ENCODE data around the gene COQ8A. TPM values are rescaled to one million over a fixed set of nuclear protein-coding genes. Genes with fewer than 3 reads are reported as not detected.

The COQ8A gene
- total and polyA plus RNA-seq, 12 donors = 30.1 to 990 (median 405) TPM

DNA sequence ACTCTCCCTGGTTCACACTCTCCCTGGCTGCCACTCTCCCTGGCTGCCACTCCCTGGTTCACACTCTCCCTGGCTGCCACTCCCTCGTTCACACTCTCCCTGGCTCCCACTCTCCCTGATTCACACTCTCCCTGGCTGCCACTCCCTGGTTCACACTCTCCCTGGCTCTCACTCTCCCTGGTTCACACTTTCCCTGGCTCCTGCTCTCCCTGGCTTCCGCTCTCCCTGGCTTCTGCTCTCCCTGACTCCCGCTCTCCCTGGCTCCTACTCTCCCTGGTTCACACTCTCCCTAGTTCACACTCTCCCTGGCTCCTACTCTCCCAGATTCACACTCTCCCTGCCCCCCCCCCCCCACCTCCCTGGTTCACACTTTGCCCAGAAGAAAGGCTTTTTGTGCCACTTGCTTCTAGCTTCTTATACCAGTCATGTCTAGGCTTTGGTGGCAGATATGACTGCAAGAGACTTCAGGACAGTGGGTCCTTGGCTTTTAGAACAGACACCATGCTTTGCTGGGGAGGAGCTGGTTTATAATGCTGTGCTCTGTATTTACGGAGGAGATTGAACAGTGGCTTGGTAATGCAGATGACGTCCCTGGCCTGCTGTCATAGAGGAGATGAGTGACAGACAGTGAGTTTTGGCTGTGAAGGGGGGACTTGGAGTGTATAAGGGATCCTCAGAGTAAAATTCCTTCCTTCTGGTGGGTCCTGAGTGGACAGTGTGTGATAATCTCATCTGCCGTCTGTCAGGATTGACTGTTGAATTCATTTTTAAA, 17.0 kb downstream of the COQ8A start:
- DNase-seq = peak in 2 of 7 donors; percentile 14 to 30
- intact Hi-C loops (cut with DNase I) = no loop called here
- H3K36me3 ChIP-seq (replicated peaks in 1 of 2) = peaks cover 0 to 4% of the 10 kb centered on the region in 2 donors
- H3K27me3 ChIP-seq = no peaks in the 10 kb centered on the region
- H3K4me3 ChIP-seq = no peak overlapping the region
- TF ChIP-seq, protein P1, sequence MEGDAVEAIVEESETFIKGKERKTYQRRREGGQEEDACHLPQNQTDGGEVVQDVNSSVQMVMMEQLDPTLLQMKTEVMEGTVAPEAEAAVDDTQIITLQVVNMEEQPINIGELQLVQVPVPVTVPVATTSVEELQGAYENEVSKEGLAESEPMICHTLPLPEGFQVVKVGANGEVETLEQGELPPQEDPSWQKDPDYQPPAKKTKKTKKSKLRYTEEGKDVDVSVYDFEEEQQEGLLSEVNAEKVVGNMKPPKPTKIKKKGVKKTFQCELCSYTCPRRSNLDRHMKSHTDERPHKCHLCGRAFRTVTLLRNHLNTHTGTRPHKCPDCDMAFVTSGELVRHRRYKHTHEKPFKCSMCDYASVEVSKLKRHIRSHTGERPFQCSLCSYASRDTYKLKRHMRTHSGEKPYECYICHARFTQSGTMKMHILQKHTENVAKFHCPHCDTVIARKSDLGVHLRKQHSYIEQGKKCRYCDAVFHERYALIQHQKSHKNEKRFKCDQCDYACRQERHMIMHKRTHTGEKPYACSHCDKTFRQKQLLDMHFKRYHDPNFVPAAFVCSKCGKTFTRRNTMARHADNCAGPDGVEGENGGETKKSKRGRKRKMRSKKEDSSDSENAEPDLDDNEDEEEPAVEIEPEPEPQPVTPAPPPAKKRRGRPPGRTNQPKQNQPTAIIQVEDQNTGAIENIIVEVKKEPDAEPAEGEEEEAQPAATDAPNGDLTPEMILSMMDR (IDR thresholded peaks at IDR 0.05) = no peak
- no peak for TF ChIP-seq POLR2A (IDR thresholded peaks at IDR 0.05)
- H3K4me1 ChIP-seq (replicated peaks in 1 of 2) = peaks cover 12 to 32% of the 10 kb centered on the region in 2 donors
- no peaks in the 10 kb centered on the region for H3K9me3 ChIP-seq (replicated peaks in 1 of 3)
- H3K27ac ChIP-seq = peak overlapping the region in 3 of 5 donors; percentile 47 to 55 (median 54)
- 71 to 88% (median 78%) methylated on average over 6 of the region's 6 CpGs for WGBS, 4 donors

DNA sequence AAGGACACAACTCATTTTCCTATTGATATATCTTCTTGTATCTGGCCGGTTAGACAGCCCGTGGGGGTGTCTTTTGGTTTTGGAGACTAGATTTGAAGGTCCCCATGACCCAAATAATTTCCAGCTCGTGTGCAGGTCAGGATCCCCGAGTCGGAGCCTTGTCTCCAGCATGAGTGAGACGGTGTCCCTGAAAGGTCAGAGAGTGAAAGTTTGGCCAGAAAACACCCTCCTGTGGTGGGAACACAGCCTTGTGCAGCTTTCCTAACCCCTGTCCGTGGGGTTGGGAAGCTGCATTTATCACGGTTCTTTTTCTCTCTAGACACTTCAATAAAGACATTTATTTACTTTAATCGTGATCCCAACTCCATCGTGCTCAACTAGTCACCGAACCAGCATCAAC, 17.6 kb downstream of the COQ8A start:
- 44 to 66% (median 49%) methylated on average over 11 of the region's 11 CpGs for WGBS, 4 donors
- intact Hi-C loops (cut with DNase I) = no loop called here
- H3K4me1 ChIP-seq (replicated peaks in 1 of 2) = peaks cover 16 to 32% of the 10 kb centered on the region in 2 donors
- H3K27me3 ChIP-seq = no peaks in the 10 kb centered on the region
- TF ChIP-seq POLR2A (IDR thresholded peaks at IDR 0.05) = no peak
- TF ChIP-seq, protein P1 (IDR thresholded peaks at IDR 0.05) = no peak
- H3K27ac ChIP-seq = peak overlapping the region in 3 of 5 donors; percentile 47 to 55 (median 54)
- peak in 2 of 7 donors; percentile 14 to 50 for DNase-seq
- peaks cover 0 to 10% of the 10 kb centered on the region in 2 donors for H3K36me3 ChIP-seq (replicated peaks in 1 of 2)
- H3K4me3 ChIP-seq = no peak overlapping the region
- H3K9me3 ChIP-seq (replicated peaks in 1 of 3) = no peaks in the 10 kb centered on the region

- DNase-seq = peak in 2 of 7 donors; percentile 8 to 51
- peak overlapping the region in 1 of 5 donors; percentile 54 for H3K27ac ChIP-seq
- no peak overlapping the region for H3K4me3 ChIP-seq
- TF ChIP-seq, protein P1 (IDR thresholded peaks at IDR 0.05) = no peak
- no peak for TF ChIP-seq POLR2A (IDR thresholded peaks at IDR 0.05)
- peaks cover 0 to 14% of the 10 kb centered on the region in 2 donors for H3K36me3 ChIP-seq (replicated peaks in 1 of 2)
- H3K27me3 ChIP-seq = no peaks in the 10 kb centered on the region
- intact Hi-C loops (cut with DNase I) = no loop called here
- 91 to 94% (median 91%) methylated on average over 13 of the region's 13 CpGs for WGBS, 4 donors
- H3K4me1 ChIP-seq (replicated peaks in 1 of 2) = peaks cover 16 to 31% of the 10 kb centered on the region in 2 donors
- H3K9me3 ChIP-seq (replicated peaks in 1 of 3) = no peaks in the 10 kb centered on the region
Measured at GRCh38 chr1:226958300-226958699, 18.2 kb downstream of the COQ8A start.

- Histone ChIP-seq H3K9me3 (replicated peaks in 1 of 3) (no peaks in the 10 kb centered on the region), H3K36me3 (replicated peaks in 1 of 2) (peaks cover 0 to 29% of the 10 kb centered on the region in 2 donors), H3K27ac (no peak overlapping the region), H3K4me1 (replicated peaks in 1 of 2) (peaks cover 4 to 26% of the 10 kb centered on the region in 2 donors), H3K27me3 (no peaks in the 10 kb centered on the region), H3K4me3 (no peak overlapping the region)
- 70 to 83% (median 77%) methylated on average over 5 of the region's 5 CpGs for WGBS, 4 donors
- intact Hi-C loops (cut with DNase I) = no loop called here
- TF ChIP-seq POLR2A (IDR thresholded peaks at IDR 0.05) = no peak
- TF ChIP-seq, protein P1 (IDR thresholded peaks at IDR 0.05) = no peak
- DNase-seq = no peak
Measured at GRCh38 chr1:226960256-226960655, 20.2 kb downstream of the COQ8A start.

Data from adrenal gland (tissue), 12 donors.